SU-DHL-6 (cell line): Measurements from ENCODE around the gene ENDOV.

Experiments used
- H2AFZ ChIP-seq: fragments of 200-600 bp; sonication (generic); 2 replicates; pipeline ENCODE4 v1.6.1; 2014; ENCODE audit warnings: low read depth, mild to moderate bottlenecking, moderate library complexity, mixed read lengths, antibody characterized with exemption, low read length; ENCODE audit not compliant: severe bottlenecking
- H3F3A ChIP-seq: fragments of 200-600 bp; shearing (Covaris generic); 2 replicates; pipeline ENCODE4 v1.6.0; 2016; ENCODE audit warnings: antibody characterized with exemption, mild to moderate bottlenecking; ENCODE audit not compliant: insufficient read depth
- H3K27ac ChIP-seq: fragments of 200-600 bp; sonication (generic); 2 replicates; pipeline ENCODE4 v1.5.1; 2016; ENCODE audit warnings: low read depth, mild to moderate bottlenecking, low read length, moderate library complexity, mixed read lengths
- H3K27me3 ChIP-seq: fragments of 200-600 bp; sonication (generic), shearing (Covaris generic); 2 replicates; pipeline ENCODE4 v1.6.0; 2014; ENCODE audit warnings: mild to moderate bottlenecking, low read length
- H3K36me3 ChIP-seq: fragments of 200-600 bp; sonication (generic); 2 replicates; pipeline ENCODE4 v1.6.1; 2014; ENCODE audit warnings: mild to moderate bottlenecking, low read length, mixed read lengths
- H3K4me2 ChIP-seq: fragments of 300-600, 200-600 bp; shearing (Covaris generic), sonication (generic); 2 replicates; pipeline ENCODE4 v1.6.0; 2014; ENCODE audit warnings: low read length, low read depth, mild to moderate bottlenecking; ENCODE audit not compliant: poor library complexity, severe bottlenecking
- H3K4me3 ChIP-seq: fragments of 200-600 bp; sonication (generic); 2 replicates; pipeline ENCODE4 v1.5.1; 2014; ENCODE audit warnings: antibody characterized with exemption, low read length, mild to moderate bottlenecking, mixed read lengths; ENCODE audit not compliant: insufficient read depth, poor library complexity, severe bottlenecking
- H3K79me2 ChIP-seq: fragments of 200-600 bp; sonication (generic); 2 replicates; pipeline ENCODE4 v1.6.1; 2014; ENCODE audit warnings: mild to moderate bottlenecking, low read length, moderate library complexity; ENCODE audit not compliant: insufficient read depth
- H3K9ac ChIP-seq: fragments of 200-600 bp; sonication (generic); 2 replicates; pipeline ENCODE4 v1.7.0; 2014; ENCODE audit warnings: mild to moderate bottlenecking, low read length
- H3K9me2 ChIP-seq: fragments of 200-600 bp; sonication (generic); replicated peaks from 2 replicates; pipeline ENCODE4 v1.6.1; 2014; ENCODE audit warnings: low read length; ENCODE audit not compliant: insufficient read depth
- H3K9me3 ChIP-seq: fragments of 200-600 bp; sonication (generic); 2 replicates; pipeline ENCODE4 v1.6.1; 2014; ENCODE audit warnings: low read length, mixed read lengths; ENCODE audit not compliant: insufficient read depth
- H4K20me1 ChIP-seq: fragments of 200-600 bp; sonication (generic); 2 replicates; pipeline ENCODE4 v1.6.1; 2014; ENCODE audit warnings: low read depth, mild to moderate bottlenecking, antibody characterized with exemption, low read length, moderate library complexity, mixed read lengths
- CTCF ChIP-seq: fragments of 200-600 bp; sonication (generic); IDR thresholded peaks from one replicate; pipeline ENCODE4 v1.5.1; 2017; ENCODE audit warnings: antibody characterized with exemption, mild to moderate bottlenecking, low read length, moderate library complexity; ENCODE audit not compliant: insufficient read depth, poor library complexity, severe bottlenecking
- EZH2phosphoT487 ChIP-seq: fragments of 200-600 bp; sonication (generic), shearing (Covaris generic); conservative IDR thresholded peaks from 2 replicates; pipeline ENCODE4 v1.6.1; 2018; ENCODE audit warnings: mild to moderate bottlenecking, antibody characterized with exemption, low read length, moderate library complexity, mixed read lengths

ENDOV gene

GRCh38 chr17:80471922-80472321, 57.0 kb downstream of the ENDOV start:
- Histone ChIP-seq H3K27me3 (no peaks in the 10 kb centered on the region), H3K79me2 (no peaks in the 10 kb centered on the region), H3K9ac (no peak overlapping the region), H3K4me3 (no peak overlapping the region), H4K20me1 (no peaks in the 10 kb centered on the region), H3K9me3 (no peaks in the 10 kb centered on the region), H3F3A (no peaks in the 10 kb centered on the region), H2AFZ (no peak overlapping the region), H3K27ac (no peak overlapping the region), H3K36me3 (no peaks in the 10 kb centered on the region), H3K9me2 (no peaks in the 10 kb centered on the region), H3K4me2 (no peak overlapping the region)
- no peak for TF ChIP-seq CTCF
- no peak for TF ChIP-seq EZH2phosphoT487

GRCh38 chr17:80472996-80473395, 58.0 kb downstream of the ENDOV start:
- no peak for TF ChIP-seq CTCF
- TF ChIP-seq EZH2phosphoT487: no peak
- Histone ChIP-seq H3K9me3 (no peaks in the 10 kb centered on the region), H2AFZ (no peak overlapping the region), H3K9me2 (no peaks in the 10 kb centered on the region), H3K9ac (no peak overlapping the region), H3F3A (no peaks in the 10 kb centered on the region), H3K4me2 (no peak overlapping the region), H3K4me3 (no peak overlapping the region), H3K27me3 (no peaks in the 10 kb centered on the region), H4K20me1 (no peaks in the 10 kb centered on the region), H3K79me2 (no peaks in the 10 kb centered on the region), H3K27ac (no peak overlapping the region), H3K36me3 (no peaks in the 10 kb centered on the region)

- Histone ChIP-seq H3F3A (no peaks in the 10 kb centered on the region), H2AFZ (no peak overlapping the region), H3K27ac (no peak overlapping the region), H3K9me3 (no peaks in the 10 kb centered on the region), H3K4me3 (no peak overlapping the region), H3K4me2 (no peak overlapping the region), H3K27me3 (no peaks in the 10 kb centered on the region), H3K36me3 (no peaks in the 10 kb centered on the region), H3K79me2 (no peaks in the 10 kb centered on the region), H3K9me2 (no peaks in the 10 kb centered on the region), H4K20me1 (no peaks in the 10 kb centered on the region), H3K9ac (no peak overlapping the region)
- TF ChIP-seq EZH2phosphoT487: no peak
- no peak for TF ChIP-seq CTCF
These were observed 58.7 kb downstream of the ENDOV start for GRCh38 chr17:80473701-80474100.
